VCaP (cell line): ENCODE data around the gene HM13.
A peak's percentile ranks its signal among the peaks of the same experiment; 100 is the strongest.
"Not testable (repeated sequence)": the region's sequence is repeated elsewhere in the genome, so short reads cannot be mapped to it uniquely, and the experiment has no call there.

Experiments used
- H3K27ac ChIP-seq: fragments of 450-650 bp; 2 replicates; pipeline ENCODE4 v1.5.1; 2017
- TF ChIP-seq, protein P1 (sequence below): fragments of 450-650 bp; conservative IDR thresholded peaks from 2 replicates; pipeline ENCODE4 v1.5.1; 2017; ENCODE audit warnings: mild to moderate bottlenecking, moderate library complexity

Gene HM13

DNA sequence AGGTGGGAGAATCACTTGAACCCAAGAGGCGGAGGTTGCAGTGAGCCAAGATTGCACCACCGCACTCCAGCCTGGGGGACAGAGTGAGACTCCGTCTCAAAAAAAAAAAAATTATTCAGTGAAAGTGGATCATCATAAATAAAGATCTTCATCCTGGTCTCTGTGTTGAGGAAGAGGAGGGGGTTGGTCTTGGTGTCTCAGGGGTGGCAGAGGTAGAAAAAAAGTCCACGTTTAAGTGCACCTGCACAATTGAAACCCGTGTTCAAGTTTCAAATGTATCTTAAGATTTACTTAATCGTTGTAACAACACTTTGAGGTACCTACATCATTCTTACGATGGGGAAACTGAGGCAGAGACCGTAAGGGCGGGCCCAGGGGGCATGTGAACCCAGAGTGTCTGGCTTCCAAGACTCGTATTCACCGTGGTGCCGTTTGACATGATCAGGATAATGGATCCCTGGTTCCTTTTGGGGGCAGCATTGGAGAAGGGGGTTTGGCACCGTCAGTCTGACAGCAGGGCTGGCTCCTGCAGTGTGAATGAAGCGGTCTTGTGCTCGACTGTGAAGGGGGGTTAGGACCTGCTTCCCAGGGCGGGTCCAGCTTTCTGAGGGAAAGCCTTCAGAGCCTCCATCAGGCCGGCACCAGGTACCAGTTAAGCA lies 57.9 kb downstream of the HM13 start:
- TF ChIP-seq, protein P1, sequence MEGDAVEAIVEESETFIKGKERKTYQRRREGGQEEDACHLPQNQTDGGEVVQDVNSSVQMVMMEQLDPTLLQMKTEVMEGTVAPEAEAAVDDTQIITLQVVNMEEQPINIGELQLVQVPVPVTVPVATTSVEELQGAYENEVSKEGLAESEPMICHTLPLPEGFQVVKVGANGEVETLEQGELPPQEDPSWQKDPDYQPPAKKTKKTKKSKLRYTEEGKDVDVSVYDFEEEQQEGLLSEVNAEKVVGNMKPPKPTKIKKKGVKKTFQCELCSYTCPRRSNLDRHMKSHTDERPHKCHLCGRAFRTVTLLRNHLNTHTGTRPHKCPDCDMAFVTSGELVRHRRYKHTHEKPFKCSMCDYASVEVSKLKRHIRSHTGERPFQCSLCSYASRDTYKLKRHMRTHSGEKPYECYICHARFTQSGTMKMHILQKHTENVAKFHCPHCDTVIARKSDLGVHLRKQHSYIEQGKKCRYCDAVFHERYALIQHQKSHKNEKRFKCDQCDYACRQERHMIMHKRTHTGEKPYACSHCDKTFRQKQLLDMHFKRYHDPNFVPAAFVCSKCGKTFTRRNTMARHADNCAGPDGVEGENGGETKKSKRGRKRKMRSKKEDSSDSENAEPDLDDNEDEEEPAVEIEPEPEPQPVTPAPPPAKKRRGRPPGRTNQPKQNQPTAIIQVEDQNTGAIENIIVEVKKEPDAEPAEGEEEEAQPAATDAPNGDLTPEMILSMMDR = no peak
- H3K27ac ChIP-seq = peak overlapping the region; percentile 86

DNA sequence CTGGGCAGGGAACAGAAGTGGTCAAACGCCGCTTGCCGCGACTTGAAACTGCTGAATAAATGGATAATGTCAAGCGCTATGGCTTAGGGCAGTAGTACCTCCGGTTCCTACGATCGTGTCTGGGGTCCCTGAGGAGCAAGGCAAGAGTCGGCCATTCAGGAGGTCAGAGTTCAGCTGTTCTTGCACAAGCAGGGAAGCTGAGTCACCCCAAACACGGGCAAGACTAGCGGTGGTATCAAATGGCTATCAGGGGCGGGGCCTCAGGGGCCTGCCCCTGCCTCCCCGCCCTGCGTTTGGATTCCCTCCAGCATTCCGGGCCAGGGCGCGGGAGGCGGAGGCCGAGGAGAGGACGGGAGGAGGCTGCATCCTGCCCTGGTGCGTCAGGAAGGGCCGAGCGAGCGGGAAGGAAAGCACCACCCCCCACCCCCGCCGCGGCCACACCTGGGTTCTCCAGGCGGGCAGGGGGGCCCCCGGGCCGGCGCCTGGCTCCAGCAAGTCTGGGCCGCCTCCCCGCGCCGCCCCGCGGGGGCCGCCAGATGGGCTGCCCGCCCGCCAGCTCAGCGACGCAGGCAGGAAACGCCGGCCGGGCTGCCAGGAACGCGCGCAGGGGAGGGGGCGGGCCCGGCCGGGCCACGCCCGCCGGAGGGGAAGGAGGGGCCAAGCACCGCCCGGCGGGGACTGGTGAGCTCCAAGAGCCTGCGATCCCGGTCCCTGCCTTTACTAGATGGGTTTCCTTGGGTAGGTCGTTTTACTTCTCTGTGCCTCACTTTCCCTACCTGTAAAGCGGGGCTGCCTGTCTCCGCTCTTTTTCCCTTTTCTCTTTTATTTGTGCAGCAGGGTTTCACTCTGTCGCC lies 58.7 kb downstream of the HM13 start:
- TF ChIP-seq, protein P1 = no peak
- H3K27ac ChIP-seq = peak overlapping the region; percentile 86

DNA sequence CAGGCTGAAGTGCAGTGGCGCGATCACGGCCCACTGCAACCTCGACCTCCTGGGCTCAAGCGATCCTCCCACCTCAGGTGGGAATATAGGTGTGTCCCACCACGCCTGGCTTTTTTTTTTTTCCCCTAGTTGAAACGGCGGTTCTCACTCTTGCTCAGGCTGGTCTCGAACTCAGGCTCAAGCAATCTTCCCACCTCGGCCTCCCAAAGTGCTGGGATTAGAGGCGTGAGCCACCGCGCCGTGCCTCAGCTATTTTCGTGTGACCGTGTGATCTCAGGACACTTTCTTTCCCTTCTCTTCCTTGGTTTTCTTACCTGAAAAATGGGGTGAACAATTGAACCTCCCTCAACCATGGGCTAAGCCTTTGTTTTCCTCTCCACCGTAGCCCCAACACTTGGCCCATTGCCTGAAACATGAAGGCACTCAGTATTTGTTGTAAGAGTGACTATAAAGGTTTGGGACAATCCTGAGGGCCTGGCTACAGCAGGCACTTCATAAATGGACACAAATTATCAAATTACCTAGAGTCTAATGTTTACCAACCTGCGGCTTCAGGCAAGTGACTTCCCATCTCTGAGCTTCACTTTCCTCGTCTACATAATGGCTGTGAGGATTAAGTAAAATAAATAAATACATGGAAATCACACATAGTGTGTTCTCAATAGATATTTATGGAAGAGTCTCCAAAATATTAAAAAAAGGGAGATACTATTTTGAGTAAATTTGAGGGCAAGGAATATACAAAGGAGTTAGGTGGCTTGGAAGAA lies 59.5 kb downstream of the HM13 start:
- TF ChIP-seq, protein P1 = no peak

DNA sequence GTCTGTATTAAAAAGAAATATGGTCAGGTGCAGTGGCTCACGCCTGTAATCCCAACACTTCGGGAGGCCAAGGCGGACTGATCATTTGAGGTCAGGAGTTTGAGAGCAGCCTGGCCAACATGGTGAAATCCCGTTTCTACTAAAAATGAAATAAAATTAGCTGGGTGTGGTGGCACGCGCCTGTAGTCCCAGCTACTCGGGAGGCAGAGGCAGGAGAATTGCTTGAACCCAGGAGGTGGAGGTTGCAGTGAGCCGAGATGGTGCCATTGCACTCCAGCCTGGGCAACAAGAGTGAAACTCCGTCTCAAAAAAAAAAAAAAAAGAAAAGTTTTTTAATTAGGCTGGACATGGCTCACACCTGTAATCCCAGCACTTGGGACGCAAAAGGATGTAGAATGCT lies 60.7 kb downstream of the HM13 start:
- not testable (repeated sequence) for H3K27ac ChIP-seq

More for the DNA sequence above, 59.5 kb downstream of the HM13 start:
- peak overlapping the region; percentile 86 for H3K27ac ChIP-seq

DNA sequence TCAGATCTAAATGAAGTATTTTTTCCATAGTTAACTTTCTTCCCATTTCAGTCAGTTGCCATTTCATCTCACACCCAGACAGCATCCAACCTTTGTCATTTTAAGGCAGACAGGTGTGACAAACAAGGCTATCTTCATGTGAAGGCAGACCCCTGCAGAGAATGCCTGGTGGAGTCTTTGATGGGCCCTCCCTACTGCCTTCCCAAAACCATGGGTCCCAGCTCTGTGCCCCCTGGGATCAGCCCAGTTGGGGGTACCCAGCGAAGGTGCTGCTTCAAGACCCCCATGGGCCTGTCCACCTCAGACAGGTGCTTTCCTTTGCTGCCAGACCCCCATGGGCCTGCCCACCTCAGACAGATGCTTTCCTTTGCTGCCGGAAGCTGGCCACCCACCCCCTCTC lies 62.5 kb downstream of the HM13 start:
- no peak overlapping the region for H3K27ac ChIP-seq
- TF ChIP-seq, protein P1 = no peak

DNA sequence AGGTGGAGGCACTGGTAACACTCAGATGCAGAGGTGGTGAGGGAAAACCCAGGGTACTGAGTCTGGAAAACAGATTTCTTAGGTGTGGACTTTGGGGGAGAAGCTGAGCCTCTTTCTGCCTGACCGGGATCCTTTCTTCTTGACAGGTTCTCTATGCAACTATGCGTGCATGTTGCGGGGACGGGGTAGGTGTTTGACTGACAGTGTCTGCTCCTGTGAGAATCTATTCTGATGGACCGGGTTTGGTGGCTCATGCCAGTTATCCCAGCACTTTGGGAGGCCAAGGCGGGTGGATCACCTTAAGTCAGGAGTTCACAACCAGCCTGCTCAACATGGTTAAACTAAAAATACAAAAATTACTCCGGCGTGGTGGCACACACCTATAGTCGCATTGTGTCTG lies 63.0 kb downstream of the HM13 start:
- no peak overlapping the region for H3K27ac ChIP-seq
- TF ChIP-seq, protein P1 = no peak

DNA sequence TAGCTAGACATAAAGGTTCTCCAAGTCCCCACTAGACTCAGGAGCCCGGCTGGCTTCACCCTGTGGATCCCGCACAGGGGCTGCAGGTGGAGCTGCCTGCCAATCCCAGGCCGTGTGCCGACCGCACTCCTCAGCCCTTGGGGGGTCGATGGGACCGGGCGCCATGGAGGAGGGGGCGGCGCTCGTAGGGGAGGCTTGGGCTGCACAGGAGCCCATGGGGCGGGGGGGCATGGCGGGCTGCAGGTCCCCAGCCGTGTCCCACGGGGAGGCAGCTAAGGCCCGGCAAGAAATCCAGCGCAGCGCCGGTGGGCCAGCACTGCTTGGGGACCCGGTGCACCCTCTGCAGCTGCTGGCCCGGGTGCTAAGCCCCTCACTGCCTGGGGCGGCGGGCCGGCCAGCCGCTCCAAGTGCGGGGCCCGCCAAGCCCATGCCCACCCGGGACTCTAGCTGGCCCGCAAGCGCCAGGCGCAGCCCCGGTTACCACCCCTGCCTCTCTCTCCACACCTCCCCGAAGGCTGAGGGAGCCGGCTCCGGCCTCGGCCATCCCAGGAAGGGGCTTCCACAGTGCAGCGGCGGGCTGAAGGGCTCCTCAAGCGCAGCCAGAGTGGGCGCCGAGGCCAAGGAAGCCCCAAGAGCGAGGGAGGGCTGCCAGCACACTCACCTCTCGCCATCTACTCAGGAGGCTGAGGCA lies 64.4 kb downstream of the HM13 start:
- no peak overlapping the region for H3K27ac ChIP-seq

More for the DNA sequence above, 64.4 kb downstream of the HM13 start:
- TF ChIP-seq, protein P1 = no peak
